Measurements from ENCODE around the gene APP.

GRCh38 chr21:26212220-26212619 lies 41.6 kb upstream of the APP start:
- no peak for TF ChIP-seq CTCF (IDR thresholded peaks at IDR 0.05)
- TF ChIP-seq POLR2AphosphoS5 (IDR thresholded peaks at IDR 0.05) = no peak

All from breast epithelium (tissue), 3 donors.